Adipocyte (in vitro differentiated cells): ENCODE measurements around the gene LZTR1.
"Not testable (repeated sequence)": the region's sequence is repeated elsewhere in the genome, so short reads cannot be mapped to it uniquely, and the experiment has no call there.

Source experiments
- DNase-seq: peaks from one replicate; pipeline ENCODE4 v3.0.0-alpha.2; 2015; ENCODE audit warnings: low read depth
- H3K27me3 ChIP-seq: replicated peaks from 2 replicates; pipeline ENCODE4 v1.7.0; 2013; ENCODE audit warnings: mild to moderate bottlenecking, low read length, moderate library complexity; ENCODE audit not compliant: control insufficient read depth, insufficient read depth
- H3K36me3 ChIP-seq: 2 replicates; pipeline ENCODE4 v1.7.0; 2013; ENCODE audit warnings: low read length, mild to moderate bottlenecking, moderate library complexity; ENCODE audit not compliant: control insufficient read depth, insufficient read depth, severe bottlenecking
- H3K4me1 ChIP-seq: 2 replicates; pipeline ENCODE4 v1.7.0; 2013; ENCODE audit warnings: mild to moderate bottlenecking, low read length, moderate library complexity; ENCODE audit not compliant: control insufficient read depth, insufficient read depth
- H3K4me3 ChIP-seq: 2 replicates; pipeline ENCODE4 v1.7.0; 2013; ENCODE audit warnings: mild to moderate bottlenecking, low read length, moderate library complexity
- H3K9ac ChIP-seq: 2 replicates; pipeline ENCODE4 v1.7.0; 2013; ENCODE audit warnings: mild to moderate bottlenecking, low read length, moderate library complexity
- H3K9me3 ChIP-seq: 2 replicates; pipeline ENCODE4 v1.7.0; 2013; ENCODE audit warnings: mild to moderate bottlenecking, low read length, moderate library complexity; ENCODE audit not compliant: control insufficient read depth

The LZTR1 gene

DNA sequence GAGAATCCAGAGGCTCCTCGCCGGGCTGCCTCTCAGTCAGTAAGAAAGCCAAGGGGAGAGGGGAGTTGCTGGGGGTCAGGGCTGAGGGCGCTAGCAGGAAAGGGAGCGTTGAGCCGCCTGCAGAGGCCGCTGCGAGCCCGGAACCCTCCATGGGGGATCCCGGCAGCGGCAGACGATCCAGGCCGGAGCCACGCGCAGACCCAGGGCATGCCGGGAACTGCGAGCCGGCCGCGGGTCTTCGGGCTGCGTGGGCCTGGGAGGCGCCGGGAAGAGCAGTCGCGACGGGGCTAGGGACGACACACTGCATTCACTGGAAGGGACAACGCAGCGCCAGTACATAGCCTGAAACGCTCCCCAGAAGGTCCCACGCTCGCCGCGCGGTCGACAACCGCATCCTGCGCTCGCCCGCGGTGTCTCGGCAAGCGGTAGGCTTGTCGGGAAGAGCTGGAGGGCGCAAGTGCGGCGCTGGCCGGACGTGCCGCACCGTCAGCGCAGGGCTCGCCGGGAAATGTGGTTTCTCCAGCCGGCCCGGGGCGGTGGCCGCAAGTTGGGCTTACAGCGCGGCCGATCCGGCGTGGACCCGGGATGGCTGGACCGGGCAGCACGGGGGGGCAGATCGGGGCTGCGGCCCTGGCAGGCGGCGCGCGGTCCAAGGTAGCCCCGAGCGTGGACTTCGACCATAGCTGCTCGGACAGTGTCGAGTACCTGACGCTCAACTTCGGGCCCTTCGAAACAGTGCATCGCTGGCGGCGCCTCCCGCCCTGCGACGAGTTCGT lies at the start of gene LZTR1:
Gene LZTR1, plus strand, starts transcription at position 511 of the 776 bp plus-strand sequence. Its CDS starts 75 bp downstream, at position 586.
- H3K4me3 ChIP-seq = peak within 1 kb of the TSS; percentile 98
- peaks cover 17% of the 10 kb centered on the region for H3K36me3 ChIP-seq
- peaks cover 30% of the 10 kb centered on the region for H3K4me1 ChIP-seq
- peak within 1 kb of the TSS; percentile 97 for H3K9ac ChIP-seq
- H3K27me3 ChIP-seq = no peaks in the 10 kb centered on the region
- peak; percentile 95 for DNase-seq
- peaks cover 10% of the 10 kb centered on the region for H3K9me3 ChIP-seq

DNA sequence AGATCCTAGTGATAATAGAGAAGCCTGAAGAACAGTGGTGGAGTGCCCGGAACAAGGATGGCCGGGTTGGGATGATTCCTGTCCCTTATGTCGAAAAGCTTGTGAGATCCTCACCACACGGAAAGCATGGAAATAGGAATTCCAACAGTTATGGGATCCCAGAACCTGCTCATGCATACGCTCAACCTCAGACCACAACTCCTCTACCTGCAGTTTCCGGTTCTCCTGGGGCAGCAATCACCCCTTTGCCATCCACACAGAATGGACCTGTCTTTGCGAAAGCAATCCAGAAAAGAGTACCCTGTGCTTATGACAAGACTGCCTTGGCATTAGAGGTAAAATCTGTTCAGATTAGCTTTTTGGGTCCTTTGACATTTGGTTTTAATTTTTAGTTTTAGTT lies 48.2 kb upstream of the LZTR1 start:
- no peaks in the 10 kb centered on the region for H3K27me3 ChIP-seq
- no peaks in the 10 kb centered on the region for H3K9me3 ChIP-seq
- H3K36me3 ChIP-seq = peaks cover 20% of the 10 kb centered on the region
- DNase-seq = no peak
- H3K4me1 ChIP-seq = peaks cover 9% of the 10 kb centered on the region
- H3K9ac ChIP-seq = no peak overlapping the region
- H3K4me3 ChIP-seq = no peak overlapping the region

- H3K36me3 ChIP-seq = peaks cover 20% of the 10 kb centered on the region
- H3K27me3 ChIP-seq = not testable (repeated sequence)
Measured at GRCh38 chr22:20935049-20935448, 47.0 kb upstream of the LZTR1 start.

GRCh38 chr22:20935780-20936539 lies 46.1 kb upstream of the LZTR1 start:
- Histone ChIP-seq H3K4me1 (peaks cover 16% of the 10 kb centered on the region), H3K36me3 (peaks cover 20% of the 10 kb centered on the region)
- not testable (repeated sequence) for H3K4me3 ChIP-seq, H3K9me3 ChIP-seq, DNase-seq, H3K27me3 ChIP-seq, H3K9ac ChIP-seq

More at GRCh38 chr22:20935049-20935448, 47.0 kb upstream of the LZTR1 start:
- not testable (repeated sequence) for H3K4me1 ChIP-seq, H3K9me3 ChIP-seq, H3K9ac ChIP-seq, DNase-seq, H3K4me3 ChIP-seq

DNA sequence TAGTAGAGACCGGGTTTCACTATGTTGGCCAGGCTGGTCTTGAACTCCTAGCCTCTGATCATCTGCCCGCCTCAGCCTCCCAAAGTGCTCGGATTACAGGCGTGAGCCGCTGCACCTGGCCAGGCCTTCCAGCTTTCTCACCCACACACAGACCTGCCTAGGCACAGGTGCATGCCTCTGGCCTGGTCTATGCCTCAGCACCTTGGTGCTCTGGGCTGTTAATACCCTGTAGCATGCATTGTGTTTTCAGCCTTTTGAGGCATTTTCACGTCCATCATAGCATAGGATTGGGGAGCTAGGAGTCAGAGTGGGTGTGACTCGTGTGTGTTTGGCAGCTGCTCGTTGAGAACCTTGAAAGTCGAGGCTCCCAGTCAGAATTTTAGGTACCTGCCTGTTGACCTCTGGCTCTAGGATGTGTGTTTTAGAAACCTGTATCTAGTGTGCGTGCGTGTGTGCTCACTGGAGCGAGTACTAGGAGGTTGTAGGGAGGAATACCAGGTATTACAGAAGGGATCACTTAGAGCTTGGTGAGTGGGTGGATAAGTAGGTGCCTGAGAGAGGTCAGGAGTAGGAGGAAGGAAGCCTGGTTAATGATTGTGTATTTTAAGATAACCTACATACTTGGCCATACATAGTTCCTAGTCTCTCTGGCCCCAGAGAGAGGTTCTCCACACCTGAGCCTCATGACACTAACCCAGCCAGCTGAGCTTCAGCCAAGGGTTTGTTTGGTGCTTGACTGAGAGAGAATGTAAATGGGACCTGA lies 44.9 kb upstream of the LZTR1 start:
- Histone ChIP-seq H3K4me3 (no peak overlapping the region), H3K27me3 (no peaks in the 10 kb centered on the region), H3K4me1 (peaks cover 22% of the 10 kb centered on the region), H3K36me3 (peaks cover 20% of the 10 kb centered on the region), H3K9ac (no peak overlapping the region), H3K9me3 (no peaks in the 10 kb centered on the region)
- DNase-seq = no peak

- Histone ChIP-seq H3K9ac (no peak overlapping the region), H3K27me3 (no peaks in the 10 kb centered on the region), H3K9me3 (no peaks in the 10 kb centered on the region), H3K4me3 (no peak overlapping the region), H3K36me3 (peaks cover 20% of the 10 kb centered on the region), H3K4me1 (peaks cover 22% of the 10 kb centered on the region)
- no peak for DNase-seq
Measured at GRCh38 chr22:20937794-20938671, 44.1 kb upstream of the LZTR1 start.

GRCh38 chr22:20939457-20940185 lies 42.5 kb upstream of the LZTR1 start:
- not testable (repeated sequence) for H3K9ac ChIP-seq, H3K9me3 ChIP-seq, H3K4me3 ChIP-seq, DNase-seq, H3K27me3 ChIP-seq
- Histone ChIP-seq H3K4me1 (peaks cover 22% of the 10 kb centered on the region), H3K36me3 (peaks cover 12% of the 10 kb centered on the region)

DNA sequence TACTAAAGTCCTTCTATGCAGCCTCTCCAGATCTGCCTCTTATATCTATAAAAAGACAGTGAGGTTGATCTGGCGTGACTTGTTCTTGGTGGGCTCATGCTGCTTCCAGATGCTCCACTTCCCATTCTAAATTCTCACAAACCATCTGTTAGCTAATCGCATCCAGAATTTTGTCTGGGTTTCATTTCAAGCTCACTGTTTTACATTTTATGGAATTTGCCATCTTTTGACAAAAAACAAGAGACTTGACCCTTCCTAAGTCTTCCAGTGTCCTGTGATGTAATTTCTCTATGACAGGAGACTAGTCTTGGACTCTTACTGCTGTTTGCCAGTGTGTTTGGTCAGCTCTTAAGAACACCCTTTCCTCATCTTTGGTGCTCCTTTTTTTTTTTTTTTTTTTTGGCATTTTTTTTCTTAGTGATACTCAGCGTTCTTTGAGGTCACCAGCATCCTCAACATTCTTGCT lies 41.9 kb upstream of the LZTR1 start:
- no peaks in the 10 kb centered on the region for H3K9me3 ChIP-seq
- no peaks in the 10 kb centered on the region for H3K27me3 ChIP-seq
- no peak overlapping the region for H3K4me3 ChIP-seq
- H3K9ac ChIP-seq = no peak overlapping the region
- DNase-seq = peak; percentile 38
- H3K4me1 ChIP-seq = peaks cover 22% of the 10 kb centered on the region
- H3K36me3 ChIP-seq = peaks cover 8% of the 10 kb centered on the region

DNA sequence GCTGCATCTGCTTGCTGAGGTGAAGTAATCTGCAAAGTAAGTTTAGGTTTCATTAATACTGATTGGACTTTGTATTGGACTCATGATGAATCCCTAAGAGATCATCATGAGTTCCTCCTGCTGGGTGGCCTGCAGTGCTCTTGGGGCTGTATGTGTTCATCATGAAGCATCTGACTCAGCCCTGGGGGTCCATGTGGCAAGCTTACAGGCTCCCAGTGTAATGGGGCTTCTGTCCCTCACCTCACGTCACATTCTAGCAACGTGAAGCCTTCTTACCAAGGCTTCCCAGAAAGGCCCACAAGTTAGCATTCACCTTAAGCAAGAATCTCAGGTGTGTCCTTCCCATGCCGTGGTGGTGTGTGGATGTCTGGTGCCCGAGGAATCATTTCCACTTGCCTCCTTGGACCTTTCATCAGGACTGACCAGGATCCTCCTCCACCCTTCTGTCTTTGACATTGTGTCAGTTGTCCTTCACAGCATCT lies 41.2 kb upstream of the LZTR1 start:
- H3K9ac ChIP-seq = no peak overlapping the region
- no peak for DNase-seq
- peaks cover 8% of the 10 kb centered on the region for H3K36me3 ChIP-seq
- no peak overlapping the region for H3K4me3 ChIP-seq
- H3K27me3 ChIP-seq = no peaks in the 10 kb centered on the region
- H3K4me1 ChIP-seq = peaks cover 22% of the 10 kb centered on the region
- no peaks in the 10 kb centered on the region for H3K9me3 ChIP-seq
